NCI-H2081 treated with DMSO at 0.1 percent for 48 hours (cell line): ENCODE measurements around the gene GALNT18.
A peak's percentile ranks its signal among the peaks of the same experiment; 100 is the strongest.

ENCODE experiments used
- DNase-seq: peaks from one replicate; lab custom pipeline; 2025; lab: John Stamatoyannopoulos, UW

GALNT18 gene

GRCh38 chr11:11309906-11310305 is 311.9 kb downstream of the GALNT18 start:
- DNase-seq: no peak

GRCh38 chr11:11308249-11308648 is 313.6 kb downstream of the GALNT18 start:
- no peak for DNase-seq

GRCh38 chr11:11306855-11307254 is 314.9 kb downstream of the GALNT18 start:
- no peak for DNase-seq

GRCh38 chr11:11304550-11304949 is 317.3 kb downstream of the GALNT18 start:
- no peak for DNase-seq

GRCh38 chr11:11302565-11302964 is 319.2 kb downstream of the GALNT18 start:
- no peak for DNase-seq

GRCh38 chr11:11301212-11301611 is 320.6 kb downstream of the GALNT18 start:
- DNase-seq: no peak

GRCh38 chr11:11297578-11297977 is 324.2 kb downstream of the GALNT18 start:
- no peak for DNase-seq

- DNase-seq: no peak
These were observed 325.4 kb downstream of the GALNT18 start for GRCh38 chr11:11296434-11296833.

GRCh38 chr11:11294551-11294855 is 327.3 kb downstream of the GALNT18 start:
- no peak for DNase-seq

- no peak for DNase-seq
These were observed 327.8 kb downstream of the GALNT18 start for GRCh38 chr11:11293798-11294550.

GRCh38 chr11:11292839-11293238 is 329.0 kb downstream of the GALNT18 start:
- DNase-seq: no peak

- DNase-seq: no peak
These were observed 330.5 kb downstream of the GALNT18 start for GRCh38 chr11:11291041-11292015.

GRCh38 chr11:11290354-11290753 is 331.5 kb downstream of the GALNT18 start:
- no peak for DNase-seq

- no peak for DNase-seq
These were observed 332.1 kb downstream of the GALNT18 start for GRCh38 chr11:11289669-11290068.

- no peak for DNase-seq
These were observed 332.7 kb downstream of the GALNT18 start for GRCh38 chr11:11288972-11289616.

GRCh38 chr11:11284481-11284880 is 337.3 kb downstream of the GALNT18 start:
- no peak for DNase-seq

- DNase-seq: no peak
These were observed 340.2 kb downstream of the GALNT18 start for GRCh38 chr11:11281626-11282025.

- DNase-seq: no peak
These were observed 341.0 kb downstream of the GALNT18 start for GRCh38 chr11:11280826-11281225.

- DNase-seq: peak; percentile 95
These were observed 341.7 kb downstream of the GALNT18 start for GRCh38 chr11:11279956-11280689.

- DNase-seq: no peak
These were observed 349.6 kb downstream of the GALNT18 start for GRCh38 chr11:11272254-11272653.

GRCh38 chr11:11270236-11270775 is 351.5 kb downstream of the GALNT18 start:
- no peak for DNase-seq

- DNase-seq: no peak
These were observed 353.1 kb downstream of the GALNT18 start for GRCh38 chr11:11268706-11269105.
